K562 (cell line): Measurements from ENCODE around the gene SLC25A45. TPM values are rescaled to one million over a fixed set of nuclear protein-coding genes. Genes with fewer than 3 reads are reported as not detected.

Experiments
- AFF4 ChIP-seq: sonication (generic); formaldehyde crosslinking; IDR thresholded peaks from 2 replicates; pipeline ENCODE4 v1.8.0; 2023; ENCODE audit warnings: mild to moderate bottlenecking, missing genetic modification reagents
- HOMEZ ChIP-seq: fragments of 250-450 bp; sonication (Bioruptor Pico); IDR thresholded peaks from 2 replicates; pipeline ENCODE4 v1.4.0; 2020; ENCODE audit warnings: mild to moderate bottlenecking, moderate library complexity
- HSF4 ChIP-seq: fragments of 250-450 bp; sonication (Bioruptor Pico); IDR thresholded peaks from 2 replicates; pipeline ENCODE4 v2.1.2; 2022; ENCODE audit warnings: mild to moderate bottlenecking, moderate library complexity, borderline replicate concordance
- KDM5B ChIP-seq: fragments of 200-600 bp; sonication (generic); IDR thresholded peaks from 2 replicates; pipeline ENCODE4 v1.6.1; 2012; ENCODE audit warnings: low read depth, mild to moderate bottlenecking, moderate library complexity, low read length, control low read depth, inconsistent platforms; ENCODE audit not compliant: insufficient replicate concordance
- TFE3 ChIP-seq: fragments of 450-650 bp; formaldehyde crosslinking; IDR thresholded peaks from 2 replicates; pipeline ENCODE4 v1.4.0; 2020; ENCODE audit warnings: mild to moderate bottlenecking, mixed read lengths
- ZKSCAN3 ChIP-seq: fragments of 250-450 bp; sonication (Bioruptor Pico); IDR thresholded peaks from 2 replicates; pipeline ENCODE4 v1.4.0; 2020
- ZNF311 ChIP-seq: fragments of 250-450 bp; sonication (Bioruptor Pico); IDR thresholded peaks from 2 replicates; pipeline ENCODE4 v1.4.0; 2020; ENCODE audit warnings: mild to moderate bottlenecking, moderate library complexity
- ZNF583 ChIP-seq: fragments of 250-450 bp; sonication (Bioruptor Pico); IDR thresholded peaks from 2 replicates; pipeline ENCODE4 v1.4.0; 2020
- polyA plus RNA-seq, 8 experiments: library from polyadenylated mRNA; depleted of rRNA in 4 of 8; stranded (reverse) in 5 of 8; unstranded in 3 of 8; fragments of >200 nt; fragmentation: Nextera tagmentation in 2 of 8; fragmentation: Illumina TruSeq in 1 of 8; extraction: Ambion mirVana in 2 of 8; extraction: Trizol in 1 of 8; gene quantifications; 2 replicates each; pipeline versions ENCODE4 v1.2.1 to v1.2.3, GENCODE V29; 2011 to 2014; ENCODE audit warnings: inconsistent platforms in 1 of 8, missing spikeins in 1 of 8
- total RNA-seq, 7 experiments: library from RNA; depleted of rRNA in 6 of 7; stranded (reverse); fragments of >200 nt in 6 of 7; fragmentation: Illumina TruSeq in 2 of 7; extraction: Trizol in 2 of 7; gene quantifications; 2 replicates each; pipeline versions ENCODE4 v1.2.1 to v1.2.3, GENCODE V29; 2011 to 2021; ENCODE audit warnings: low replicate concordance in 1 of 7
- TF ChIP-seq, protein P1 (sequence below): IDR thresholded peaks from 2 replicates; pipeline ENCODE4 v1.6.1; 2016; ENCODE audit warnings: missing genetic modification characterization, missing compliant biosample characterization
- TF ChIP-seq, protein P2 (sequence below): fragments of 450-650 bp; IDR thresholded peaks from 2 replicates; pipeline ENCODE4 v1.6.1; 2016; ENCODE audit warnings: missing biosample characterization, missing genetic modification characterization
- TF ChIP-seq, protein P3 (sequence below): fragments of 450-650 bp; formaldehyde crosslinking; conservative IDR thresholded peaks from 2 replicates; pipeline ENCODE4 v1.4.0; 2022; ENCODE audit warnings: mild to moderate bottlenecking, missing genetic modification characterization

Gene SLC25A45
- total and polyA plus RNA-seq, 9 of the 15 experiments (the other 6 are each of a cell fraction or from before 2014, with no cell fraction given), result 0.15 to 2.3 (median 0.68) TPM

DNA sequence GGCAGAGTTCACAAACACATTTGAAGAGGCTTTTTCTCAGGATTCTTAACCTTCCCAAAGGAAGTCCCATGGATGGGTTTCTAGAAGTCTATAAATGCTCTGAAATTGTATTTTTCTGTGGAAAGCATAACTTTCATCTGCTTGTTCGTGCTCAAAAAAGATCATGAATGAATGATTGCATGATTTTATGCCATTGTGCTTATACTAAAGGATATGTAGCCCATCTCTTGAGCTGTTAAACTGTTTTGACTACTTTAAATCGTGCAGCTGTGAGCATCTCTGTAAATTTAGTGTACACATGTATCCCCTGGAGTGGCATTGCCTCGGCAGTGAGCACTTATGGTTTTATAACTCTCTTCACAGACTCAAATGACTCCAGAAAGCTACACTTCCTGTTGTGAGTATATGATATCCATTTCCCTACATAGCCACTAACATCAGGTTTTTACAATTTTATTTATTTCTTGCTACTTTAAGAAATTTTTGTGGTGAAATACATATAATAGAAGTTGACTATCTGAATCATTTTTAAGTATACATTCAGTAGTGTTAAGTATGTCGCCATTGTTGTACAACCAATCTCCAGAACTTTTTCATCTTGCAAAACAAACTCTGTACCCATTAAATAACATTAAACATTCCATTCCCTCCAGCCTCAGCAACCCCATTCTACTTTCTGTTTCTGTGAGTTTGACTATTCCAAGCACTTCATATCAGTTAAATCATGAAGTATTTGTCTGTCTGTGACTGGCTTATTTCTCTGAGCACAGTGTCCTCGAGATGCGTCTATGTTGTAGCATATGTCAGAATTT lies 48.2 kb upstream of the SLC25A45 start (continued):
- TF ChIP-seq AFF4 (0 out of 2 replicates have a peak, but pooled peaks have one; percentile 25), TFE3 (CRISPR knock-in tag) (0 out of 2 replicates have a peak, but pooled peaks have one; percentile 8), HSF4 (CRISPR knock-in tag) (no peak), HOMEZ (no peak), ZKSCAN3 (CRISPR knock-in tag) (no peak), ZNF583 (CRISPR knock-in tag) (no peak), ZNF311 (CRISPR knock-in tag) (no peak), KDM5B (no peak)
- TF ChIP-seq, protein P1, sequence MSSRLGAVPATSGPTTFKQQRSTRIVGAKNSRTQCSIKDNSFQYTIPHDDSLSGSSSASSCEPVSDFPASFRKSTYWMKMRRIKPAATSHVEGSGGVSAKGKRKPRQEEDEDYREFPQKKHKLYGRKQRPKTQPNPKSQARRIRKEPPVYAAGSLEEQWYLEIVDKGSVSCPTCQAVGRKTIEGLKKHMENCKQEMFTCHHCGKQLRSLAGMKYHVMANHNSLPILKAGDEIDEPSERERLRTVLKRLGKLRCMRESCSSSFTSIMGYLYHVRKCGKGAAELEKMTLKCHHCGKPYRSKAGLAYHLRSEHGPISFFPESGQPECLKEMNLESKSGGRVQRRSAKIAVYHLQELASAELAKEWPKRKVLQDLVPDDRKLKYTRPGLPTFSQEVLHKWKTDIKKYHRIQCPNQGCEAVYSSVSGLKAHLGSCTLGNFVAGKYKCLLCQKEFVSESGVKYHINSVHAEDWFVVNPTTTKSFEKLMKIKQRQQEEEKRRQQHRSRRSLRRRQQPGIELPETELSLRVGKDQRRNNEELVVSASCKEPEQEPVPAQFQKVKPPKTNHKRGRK (tag), result no peak
- TF ChIP-seq, protein P2, sequence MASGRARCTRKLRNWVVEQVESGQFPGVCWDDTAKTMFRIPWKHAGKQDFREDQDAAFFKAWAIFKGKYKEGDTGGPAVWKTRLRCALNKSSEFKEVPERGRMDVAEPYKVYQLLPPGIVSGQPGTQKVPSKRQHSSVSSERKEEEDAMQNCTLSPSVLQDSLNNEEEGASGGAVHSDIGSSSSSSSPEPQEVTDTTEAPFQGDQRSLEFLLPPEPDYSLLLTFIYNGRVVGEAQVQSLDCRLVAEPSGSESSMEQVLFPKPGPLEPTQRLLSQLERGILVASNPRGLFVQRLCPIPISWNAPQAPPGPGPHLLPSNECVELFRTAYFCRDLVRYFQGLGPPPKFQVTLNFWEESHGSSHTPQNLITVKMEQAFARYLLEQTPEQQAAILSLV, result no peak
- TF ChIP-seq, protein P3, sequence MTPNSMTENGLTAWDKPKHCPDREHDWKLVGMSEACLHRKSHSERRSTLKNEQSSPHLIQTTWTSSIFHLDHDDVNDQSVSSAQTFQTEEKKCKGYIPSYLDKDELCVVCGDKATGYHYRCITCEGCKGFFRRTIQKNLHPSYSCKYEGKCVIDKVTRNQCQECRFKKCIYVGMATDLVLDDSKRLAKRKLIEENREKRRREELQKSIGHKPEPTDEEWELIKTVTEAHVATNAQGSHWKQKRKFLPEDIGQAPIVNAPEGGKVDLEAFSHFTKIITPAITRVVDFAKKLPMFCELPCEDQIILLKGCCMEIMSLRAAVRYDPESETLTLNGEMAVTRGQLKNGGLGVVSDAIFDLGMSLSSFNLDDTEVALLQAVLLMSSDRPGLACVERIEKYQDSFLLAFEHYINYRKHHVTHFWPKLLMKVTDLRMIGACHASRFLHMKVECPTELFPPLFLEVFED (CRISPR knock-in tag), result 0 out of 2 replicates have a peak, but pooled peaks have one; percentile 33
- TF ChIP-seq, all 486 proteins: peak for 29
